ENCODE measurements around the gene XYLT1.
A peak's percentile ranks its signal among the peaks of the same experiment; 100 is the strongest.

Gene XYLT1

DNA sequence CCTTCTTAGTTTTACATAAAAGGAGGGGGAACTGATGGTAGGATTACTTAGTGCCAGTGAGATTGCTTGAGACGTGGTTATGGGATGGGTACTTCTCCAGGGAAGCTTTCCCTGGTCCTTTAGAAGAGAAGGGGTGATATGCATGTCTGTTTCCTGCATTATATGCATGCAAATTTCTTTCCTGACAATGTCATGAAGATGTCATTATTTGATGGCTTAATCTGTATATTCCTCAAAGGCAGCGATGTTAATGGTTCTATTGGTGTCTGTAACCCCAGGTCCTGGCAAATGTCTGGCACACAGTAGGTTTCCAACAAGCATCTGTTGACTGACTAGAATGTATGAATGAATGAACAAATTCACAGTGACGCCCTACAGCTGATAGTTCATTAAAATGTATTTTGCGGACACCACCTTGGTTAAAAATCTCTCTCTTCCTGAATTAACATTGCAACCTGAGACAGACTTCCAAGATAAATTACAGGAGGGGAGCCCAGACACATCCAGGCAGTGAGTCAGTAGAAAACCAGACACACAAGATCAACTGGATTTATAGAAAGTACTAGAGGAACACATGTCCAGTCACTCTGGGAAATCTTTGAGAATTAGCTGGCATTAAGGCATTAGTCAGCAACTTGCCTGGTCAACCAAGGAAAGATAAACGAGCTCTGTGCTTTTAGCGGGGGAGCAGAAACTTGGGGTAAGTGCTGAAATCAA, 293.4 kb downstream of the XYLT1 start:
- Histone ChIP-seq H4K20me1 (peaks cover 0 to 67% (median 0%) of the 10 kb centered on the region in 11 experiments; a peak in 7 of 22 replicates), H3K4me1 (peaks cover 0 to 25% (median 19%) of the 10 kb centered on the region in 10 experiments; a peak in 17 of 20 replicates), H3K27ac (peak overlapping the region in 1 of 11 experiments; percentile 18; a peak in 1 of 22 replicates), H3K9ac (no peak overlapping the region), H3K27me3 (no peaks in the 10 kb centered on the region), H3K4me3 (no peak overlapping the region), H3K4me2 (no peak overlapping the region), H3K9me3 (replicated peaks in 1 of 11) (peaks cover 0 to 11% (median 0%) of the 10 kb centered on the region in 11 experiments; a peak in 4 of 22 replicates), H3K36me3 (peaks cover 5 to 100% (median 83%) of the 10 kb centered on the region in 11 experiments; a peak in 20 of 22 replicates)
- no peak for TF ChIP-seq Cebpa-rat (IDR thresholded peaks at IDR 0.05)

- H3K27me3 ChIP-seq, result no peaks in the 10 kb centered on the region
Observed at GRCh38 chr16:17176199-17176598, 294.6 kb downstream of the XYLT1 start.

DNA sequence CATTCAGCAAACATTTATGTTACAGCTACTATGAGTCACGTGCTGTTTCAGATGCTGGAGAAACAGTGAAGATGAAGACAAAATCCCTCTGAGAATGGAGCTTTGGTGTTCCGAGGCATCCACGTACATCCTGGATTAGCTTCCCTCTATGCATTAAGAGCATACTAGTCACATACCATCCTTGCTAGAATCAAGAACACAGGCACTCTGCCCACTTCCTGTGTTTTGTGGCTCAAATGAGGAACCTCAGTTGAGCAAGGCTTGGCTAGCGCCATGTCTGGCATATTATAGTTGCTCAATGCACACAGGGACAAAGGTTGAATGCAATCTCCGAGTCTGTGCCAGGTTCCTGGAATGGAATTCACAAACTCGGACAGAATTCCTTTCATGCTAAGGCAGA, 297.5 kb downstream of the XYLT1 start:
- H3K36me3 ChIP-seq, result peaks cover 7 to 97% (median 78%) of the 10 kb centered on the region in 11 experiments; a peak in 18 of 22 replicates
- H3K4me2 ChIP-seq, result peak overlapping the region in 9 of 11 experiments; percentile 23 to 83 (median 69); a peak in 16 of 22 replicates
- H3K9me3 ChIP-seq (replicated peaks in 1 of 11), result peaks cover 0 to 11% (median 0%) of the 10 kb centered on the region in 11 experiments; a peak in 4 of 22 replicates
- peaks cover 0 to 53% (median 37%) of the 10 kb centered on the region in 10 experiments; a peak in 17 of 20 replicates for H3K4me1 ChIP-seq
- peak overlapping the region in 5 of 11 experiments; percentile 36 to 72 (median 55); a peak in 8 of 22 replicates for H3K9ac ChIP-seq
- H4K20me1 ChIP-seq, result peaks cover 0 to 43% (median 0%) of the 10 kb centered on the region in 11 experiments; a peak in 6 of 22 replicates
- peak in 10 of 11 experiments; percentile 26 to 96 (median 90); a peak in 18 of 22 replicates for TF ChIP-seq Cebpa-rat (IDR thresholded peaks at IDR 0.05)
- H3K4me3 ChIP-seq, result no peak overlapping the region
- no peaks in the 10 kb centered on the region for H3K27me3 ChIP-seq
- H3K27ac ChIP-seq, result peak overlapping the region in 8 of 11 experiments; percentile 55 to 87 (median 77); a peak in 18 of 22 replicates

More at GRCh38 chr16:17176199-17176598, 294.6 kb downstream of the XYLT1 start:
- Histone ChIP-seq H3K9me3 (replicated peaks in 1 of 11) (peaks cover 0 to 11% (median 0%) of the 10 kb centered on the region in 11 experiments; a peak in 4 of 22 replicates), H4K20me1 (peaks cover 0 to 56% (median 0%) of the 10 kb centered on the region in 11 experiments; a peak in 7 of 22 replicates), H3K4me1 (peaks cover 0 to 37% (median 31%) of the 10 kb centered on the region in 10 experiments; a peak in 17 of 20 replicates), H3K4me2 (no peak overlapping the region), H3K36me3 (peaks cover 5 to 100% (median 75%) of the 10 kb centered on the region in 11 experiments; a peak in 18 of 22 replicates), H3K9ac (no peak overlapping the region), H3K27ac (0 out of 22 replicates have a peak overlapping the region, but pooled peaks of 2 of the 11 experiments have one; percentile 1 to 18), H3K4me3 (no peak overlapping the region)
- TF ChIP-seq Cebpa-rat (IDR thresholded peaks at IDR 0.05), result no peak

DNA sequence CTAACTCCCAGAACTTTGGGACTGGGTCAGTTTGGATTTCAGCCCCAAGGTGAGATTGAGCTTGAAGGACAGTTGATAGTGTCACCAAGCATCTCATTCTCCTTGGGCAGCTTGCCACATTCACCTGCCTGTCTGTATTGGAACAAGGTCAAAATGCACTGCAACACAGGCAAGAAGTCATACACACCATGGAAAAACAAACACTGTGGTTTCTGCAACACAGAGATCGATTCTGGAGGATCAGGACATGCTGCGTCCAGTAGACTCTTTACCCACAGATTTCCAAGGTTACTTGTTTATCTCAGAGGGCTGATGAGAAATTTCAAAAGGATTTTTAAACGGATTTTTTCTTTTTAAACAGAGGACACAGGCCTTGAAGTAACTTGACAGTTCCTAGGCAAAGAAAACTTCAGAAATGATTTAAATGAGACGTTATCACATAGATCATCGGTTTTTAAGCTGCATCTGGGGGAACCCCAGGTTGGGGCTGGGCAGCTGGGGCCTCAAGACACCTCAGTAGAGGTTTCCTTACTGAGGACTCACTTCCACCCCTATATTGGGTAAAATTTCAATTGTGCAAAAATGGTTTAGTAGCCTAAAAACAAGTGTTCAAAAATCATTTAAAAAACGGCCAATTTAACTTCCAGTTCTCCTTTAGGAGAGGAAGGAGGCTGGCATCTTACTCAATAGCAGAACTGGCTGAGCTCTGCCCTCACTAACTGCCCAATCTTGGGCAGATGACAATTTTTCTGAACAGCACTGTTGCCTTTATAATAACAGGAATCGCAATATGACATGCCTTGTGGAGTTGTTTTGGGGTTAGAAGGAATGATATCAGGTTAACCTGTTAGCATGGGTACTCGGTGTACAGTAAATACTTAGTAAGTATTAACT, 299.3 kb downstream of the XYLT1 start:
- Histone ChIP-seq H4K20me1 (peaks cover 0 to 31% (median 0%) of the 10 kb centered on the region in 11 experiments; a peak in 4 of 22 replicates), H3K27me3 (no peaks in the 10 kb centered on the region), H3K9ac (peak overlapping the region in 5 of 11 experiments; percentile 19 to 72 (median 50); a peak in 8 of 22 replicates), H3K4me3 (no peak overlapping the region), H3K9me3 (replicated peaks in 1 of 11) (peaks cover 0 to 20% (median 0%) of the 10 kb centered on the region in 11 experiments; a peak in 5 of 22 replicates), H3K4me2 (peak overlapping the region in 7 of 11 experiments; percentile 1 to 83 (median 71); a peak in 11 of 22 replicates), H3K36me3 (peaks cover 15 to 97% (median 80%) of the 10 kb centered on the region in 11 experiments; a peak in 20 of 22 replicates), H3K4me1 (peaks cover 0 to 59% (median 39%) of the 10 kb centered on the region in 10 experiments; a peak in 17 of 20 replicates), H3K27ac (peak overlapping the region in 8 of 11 experiments; percentile 44 to 87 (median 77); a peak in 15 of 22 replicates)
- TF ChIP-seq Cebpa-rat (IDR thresholded peaks at IDR 0.05), result peak in 3 of 11 experiments; percentile 10 to 42 (median 24); a peak in 1 of 22 replicates

- H3K4me2 ChIP-seq, result peak overlapping the region in 4 of 11 experiments; percentile 71 to 83 (median 76); a peak in 2 of 22 replicates
- peak overlapping the region in 4 of 11 experiments; percentile 80 to 87 (median 84); a peak in 4 of 22 replicates for H3K27ac ChIP-seq
- peaks cover 0 to 59% (median 39%) of the 10 kb centered on the region in 10 experiments; a peak in 17 of 20 replicates for H3K4me1 ChIP-seq
- no peaks in the 10 kb centered on the region for H3K27me3 ChIP-seq
- peaks cover 0 to 31% (median 0%) of the 10 kb centered on the region in 11 experiments; a peak in 5 of 22 replicates for H4K20me1 ChIP-seq
- no peak overlapping the region for H3K4me3 ChIP-seq
- H3K9ac ChIP-seq, result no peak overlapping the region
- peaks cover 13 to 96% (median 79%) of the 10 kb centered on the region in 11 experiments; a peak in 20 of 22 replicates for H3K36me3 ChIP-seq
- no peak for TF ChIP-seq Cebpa-rat (IDR thresholded peaks at IDR 0.05)
- H3K9me3 ChIP-seq (replicated peaks in 1 of 11), result peaks cover 0 to 20% (median 0%) of the 10 kb centered on the region in 11 experiments; a peak in 5 of 22 replicates
Observed at GRCh38 chr16:17170435-17170834, 300.3 kb downstream of the XYLT1 start.

DNA sequence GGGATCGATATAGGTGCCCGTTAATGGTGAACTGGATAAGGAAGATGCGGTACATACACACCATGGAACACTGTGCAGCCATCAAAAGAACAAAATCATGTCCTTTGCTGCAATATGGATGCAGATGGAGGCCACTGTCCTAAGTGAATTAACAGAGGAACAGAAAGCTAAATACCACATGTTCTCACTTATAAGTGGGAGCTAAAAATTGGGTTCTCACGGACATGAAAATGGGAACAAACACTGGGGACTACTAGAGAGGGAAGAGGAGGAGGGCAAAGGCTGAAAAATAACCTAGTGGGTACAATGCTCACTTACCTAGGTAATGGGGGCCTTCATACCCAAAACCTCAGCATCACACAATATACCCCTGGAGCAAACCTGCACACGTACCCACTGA, 302.6 kb downstream of the XYLT1 start:
- no peaks in the 10 kb centered on the region for H3K27me3 ChIP-seq
- no peak overlapping the region for H3K4me3 ChIP-seq
- no peak for TF ChIP-seq Cebpa-rat (IDR thresholded peaks at IDR 0.05)
- H3K4me1 ChIP-seq, result peaks cover 0 to 48% (median 28%) of the 10 kb centered on the region in 10 experiments; a peak in 17 of 20 replicates
- H3K4me2 ChIP-seq, result no peak overlapping the region
- H3K36me3 ChIP-seq, result peaks cover 10 to 96% (median 67%) of the 10 kb centered on the region in 11 experiments; a peak in 20 of 22 replicates
- no peak overlapping the region for H3K27ac ChIP-seq
- H3K9ac ChIP-seq, result no peak overlapping the region
- H3K9me3 ChIP-seq (replicated peaks in 1 of 11), result peaks cover 0 to 9% (median 0%) of the 10 kb centered on the region in 11 experiments; a peak in 2 of 22 replicates
- H4K20me1 ChIP-seq, result peaks cover 0 to 44% (median 1%) of the 10 kb centered on the region in 11 experiments; a peak in 8 of 22 replicates

DNA sequence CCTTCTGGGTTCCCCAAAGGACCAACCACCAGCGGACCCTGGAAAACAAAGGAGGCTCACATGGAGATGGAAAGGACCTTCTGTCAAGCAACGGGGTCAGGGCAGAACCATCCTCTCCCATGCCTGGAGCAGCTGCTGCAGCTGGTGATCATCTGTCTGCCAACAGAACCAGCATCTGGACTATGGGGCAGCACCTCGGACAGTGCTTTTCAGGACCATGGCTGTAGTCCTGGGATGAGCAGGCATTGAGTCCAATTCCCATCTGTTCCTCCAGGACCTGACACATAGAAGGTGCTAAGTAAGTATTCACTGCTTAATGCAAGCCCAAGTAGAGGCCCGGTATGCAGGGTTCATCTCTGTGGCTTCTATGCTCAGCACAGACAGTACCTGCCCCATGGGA, 304.7 kb downstream of the XYLT1 start:
- H3K27ac ChIP-seq, result no peak overlapping the region
- no peak for TF ChIP-seq Cebpa-rat (IDR thresholded peaks at IDR 0.05)
- no peak overlapping the region for H3K4me3 ChIP-seq
- H3K27me3 ChIP-seq, result no peaks in the 10 kb centered on the region
- H4K20me1 ChIP-seq, result peaks cover 0 to 50% (median 11%) of the 10 kb centered on the region in 11 experiments; a peak in 9 of 22 replicates
- H3K9ac ChIP-seq, result no peak overlapping the region
- H3K4me2 ChIP-seq, result no peak overlapping the region
- H3K4me1 ChIP-seq, result peaks cover 0 to 27% (median 7%) of the 10 kb centered on the region in 10 experiments; a peak in 11 of 20 replicates
- peaks cover 0 to 9% (median 0%) of the 10 kb centered on the region in 11 experiments; a peak in 2 of 22 replicates for H3K9me3 ChIP-seq (replicated peaks in 1 of 11)
- peaks cover 10 to 95% (median 77%) of the 10 kb centered on the region in 11 experiments; a peak in 20 of 22 replicates for H3K36me3 ChIP-seq
